Kasumi-1 (cell line): Measurements from ENCODE around the gene EPHA4.
A peak's percentile ranks its signal among the peaks of the same experiment; 100 is the strongest.

ENCODE experiments used
- DNase-seq, 2 experiments: peaks; one replicate each; lab custom pipeline; 2025; lab: John Stamatoyannopoulos, UW

The EPHA4 gene

DNA sequence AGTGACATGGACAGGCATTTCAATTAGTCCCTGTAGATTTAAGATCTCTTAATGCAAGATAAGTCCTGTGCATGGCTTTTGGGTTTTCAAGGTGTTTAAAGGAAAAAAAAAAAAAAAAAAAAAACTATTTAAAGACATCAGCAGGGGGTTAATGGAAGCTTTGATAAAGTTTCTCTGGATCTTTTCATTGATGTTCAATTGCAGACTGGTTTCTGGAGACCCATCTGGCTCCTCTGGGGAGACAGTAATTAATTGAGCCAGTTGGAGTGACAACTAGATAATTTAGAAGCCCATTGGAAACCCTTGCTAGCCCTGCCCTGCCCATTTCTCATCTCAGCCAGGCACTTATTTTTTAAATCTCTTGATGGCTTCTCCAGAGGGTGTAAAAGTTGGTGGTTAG, 98.7 kb downstream of the EPHA4 start:
- DNase-seq, result no peak

- no peak for DNase-seq
Measured at GRCh38 chr2:221468317-221468716, 103.8 kb downstream of the EPHA4 start.

GRCh38 chr2:221467610-221468009, 104.5 kb downstream of the EPHA4 start:
- DNase-seq, result no peak

DNA sequence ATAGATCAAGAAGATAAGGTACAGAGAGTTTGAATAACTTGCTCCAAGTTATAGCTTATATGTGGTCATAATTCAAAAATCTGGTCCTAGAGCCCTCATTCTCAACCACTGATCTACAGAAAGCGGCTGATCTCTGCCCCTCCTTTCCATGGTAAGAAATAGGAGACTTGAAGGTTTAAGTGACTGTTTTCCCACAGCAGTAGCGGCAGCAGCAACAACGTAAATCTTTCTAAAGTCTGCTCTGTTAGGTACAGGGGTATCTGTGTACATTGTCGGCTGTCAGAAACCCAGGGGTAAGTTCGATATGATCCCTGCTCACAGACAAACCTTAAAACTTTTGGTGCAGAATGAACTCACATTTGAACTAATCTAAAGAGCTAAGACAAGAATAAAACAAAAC, 105.4 kb downstream of the EPHA4 start:
- DNase-seq, result no peak

DNA sequence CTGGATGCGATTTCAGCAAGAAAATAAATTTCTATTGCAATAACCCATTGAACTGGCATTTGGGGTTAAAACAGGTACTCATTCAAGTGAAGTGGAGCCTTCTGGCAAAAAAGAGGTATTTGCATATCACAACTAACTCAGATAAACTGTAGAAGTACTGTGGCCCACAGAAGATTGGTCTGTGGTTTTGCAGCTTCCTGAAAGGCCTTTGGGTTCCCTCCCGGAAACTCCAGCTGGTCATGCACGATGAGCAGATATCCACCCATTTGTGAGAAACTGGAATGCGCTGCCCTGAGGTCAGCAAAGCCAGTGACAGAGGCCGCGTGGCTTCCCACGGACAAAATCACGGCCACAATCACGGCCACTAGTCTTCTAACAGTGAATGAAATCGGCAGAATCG, 106.3 kb downstream of the EPHA4 start:
- DNase-seq, result peak; percentile 2 to 6

DNA sequence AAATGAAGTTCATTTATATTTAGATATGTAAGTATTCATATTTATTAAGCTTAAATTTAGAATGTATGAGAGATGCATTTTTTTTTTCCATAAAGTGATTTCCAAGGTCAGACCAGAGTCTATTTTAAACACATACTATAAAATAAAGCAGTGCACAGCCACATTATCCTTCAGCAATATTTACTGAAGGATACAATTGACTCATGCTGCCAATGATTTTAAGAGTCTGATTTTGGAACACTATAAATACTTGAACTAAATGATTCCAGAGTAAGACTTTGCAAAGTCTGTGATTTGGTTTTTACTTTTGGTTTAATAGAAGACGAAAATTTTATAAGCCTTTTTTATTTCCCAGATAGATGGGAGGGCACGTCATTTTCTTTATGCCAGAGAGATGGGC, 107.1 kb downstream of the EPHA4 start:
- DNase-seq, result no peak

- DNase-seq, result no peak
Measured at GRCh38 chr2:221463241-221463896, 108.7 kb downstream of the EPHA4 start.

- no peak for DNase-seq
Measured at GRCh38 chr2:221461901-221462300, 110.2 kb downstream of the EPHA4 start.

GRCh38 chr2:221460136-221460535, 112.0 kb downstream of the EPHA4 start:
- no peak for DNase-seq

DNA sequence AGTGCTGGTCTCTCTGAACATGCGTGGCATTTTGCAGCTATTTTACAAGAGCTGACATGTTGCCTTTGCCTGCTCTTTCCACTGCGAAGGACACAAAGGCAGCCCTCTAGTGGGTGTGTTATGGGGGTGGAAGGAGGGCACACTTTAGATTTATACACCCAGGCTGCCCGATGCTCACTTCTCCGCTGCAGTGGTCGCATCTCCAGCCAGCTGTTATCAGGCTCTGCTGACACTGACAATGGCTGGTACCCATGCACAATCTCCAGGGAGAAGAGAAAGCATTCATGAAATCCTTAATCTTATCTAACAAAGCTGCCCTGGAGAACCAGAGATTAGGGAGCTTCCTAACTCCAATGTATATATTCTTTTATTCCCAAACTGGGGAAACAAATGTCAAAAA, 113.5 kb downstream of the EPHA4 start:
- no peak for DNase-seq

DNA sequence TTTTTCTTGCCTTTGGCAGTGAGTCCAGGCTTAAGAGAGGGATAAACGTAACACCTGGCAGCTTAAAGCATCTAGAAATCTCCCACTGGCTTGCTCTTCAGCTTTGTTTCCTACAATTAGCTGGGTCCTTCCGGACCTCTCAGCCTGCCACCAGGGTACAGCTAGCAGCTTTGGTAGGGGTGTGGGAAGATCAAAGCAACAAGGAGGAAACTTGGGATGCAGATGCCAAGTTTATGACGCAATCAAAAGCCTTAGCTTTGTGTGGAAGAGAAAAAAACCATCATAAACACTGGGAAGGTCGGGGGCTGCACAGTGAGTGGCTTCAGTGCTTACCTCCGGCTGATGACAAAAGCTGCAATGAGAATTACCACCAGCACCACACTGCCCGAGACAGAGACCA, 116.9 kb downstream of the EPHA4 start:
- no peak for DNase-seq

GRCh38 chr2:221454459-221455105, 117.5 kb downstream of the EPHA4 start:
- DNase-seq, result no peak

GRCh38 chr2:221451862-221452788, 120.0 kb downstream of the EPHA4 start:
- no peak for DNase-seq

DNA sequence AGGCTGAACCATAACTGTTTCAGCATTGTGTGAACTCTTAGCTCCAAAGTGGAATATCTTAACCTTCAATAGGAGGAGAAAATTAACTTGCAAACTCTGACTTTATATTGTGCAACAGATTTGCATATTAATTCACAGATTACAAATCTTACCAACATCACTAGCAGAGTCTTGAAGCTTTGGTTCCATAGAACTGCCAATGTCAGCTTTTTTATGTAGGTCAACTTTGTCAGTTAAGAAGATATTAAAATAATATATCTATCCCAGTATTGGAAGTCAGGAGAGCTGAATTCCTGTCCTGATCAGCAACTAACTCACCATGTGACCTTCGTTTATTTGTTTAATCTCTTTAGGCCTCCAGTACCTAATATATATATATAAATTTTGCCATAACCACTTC, 121.8 kb downstream of the EPHA4 start:
- no peak for DNase-seq

- DNase-seq, result no peak
Measured at GRCh38 chr2:221449406-221449805, 122.7 kb downstream of the EPHA4 start.

DNA sequence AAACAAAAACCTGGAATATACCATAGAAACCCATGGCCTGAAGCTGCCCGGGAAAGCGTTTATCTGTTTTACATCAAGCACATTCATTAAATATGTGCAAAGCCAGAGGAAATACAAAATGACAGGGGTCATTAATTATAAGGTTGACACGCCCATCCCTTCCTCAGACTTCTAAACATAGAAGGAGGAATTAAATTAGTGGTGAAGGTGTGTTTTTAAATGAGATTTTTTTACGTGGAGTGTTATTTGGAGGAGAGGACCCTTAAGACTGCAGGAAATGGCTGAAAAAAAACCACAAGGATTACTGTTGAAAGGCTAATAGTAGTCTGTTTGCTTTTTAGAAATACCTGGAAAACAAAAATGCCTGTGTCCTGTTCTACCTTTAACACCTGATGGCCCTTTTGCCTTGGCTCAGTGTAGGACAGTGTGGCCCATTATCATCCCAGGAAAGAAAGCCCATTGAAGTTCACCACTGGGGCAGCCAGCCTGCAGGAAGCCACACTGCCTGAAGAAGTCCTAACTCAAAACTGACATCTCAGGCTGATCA, 123.2 kb downstream of the EPHA4 start:
- no peak for DNase-seq

GRCh38 chr2:221448057-221448843, 123.9 kb downstream of the EPHA4 start:
- DNase-seq, result no peak

GRCh38 chr2:221447310-221447709, 124.8 kb downstream of the EPHA4 start:
- no peak for DNase-seq

GRCh38 chr2:221446140-221446539, 126.0 kb downstream of the EPHA4 start:
- DNase-seq, result no peak

DNA sequence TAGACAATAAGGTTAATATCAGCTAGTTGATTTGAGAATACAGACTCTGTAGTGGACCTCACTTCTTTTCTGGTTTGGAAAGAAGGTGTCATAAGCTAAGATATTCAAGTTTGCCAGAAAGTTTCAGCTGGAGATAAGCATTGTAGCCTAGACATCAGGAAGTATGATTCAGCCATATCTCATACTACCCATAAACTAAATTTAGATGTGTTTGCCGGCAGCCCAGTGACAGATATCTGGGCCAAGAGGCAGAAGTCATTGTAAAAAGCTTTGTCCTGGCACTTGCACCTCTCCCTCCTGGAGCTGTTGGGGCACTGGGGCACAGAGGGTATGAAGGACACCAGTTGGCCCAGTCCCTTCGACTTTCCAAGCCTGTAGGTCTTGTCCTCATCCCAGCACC, 128.0 kb downstream of the EPHA4 start:
- DNase-seq, result peak; percentile 1 to 7

GRCh38 chr2:221443645-221444044, 128.5 kb downstream of the EPHA4 start:
- DNase-seq, result no peak

- no peak for DNase-seq
Measured at GRCh38 chr2:221442128-221442527, 130.0 kb downstream of the EPHA4 start.
